ENCODE results near the gene MAPRE2.
A peak's percentile ranks its signal among the peaks of the same experiment; 100 is the strongest.
"Not testable (repeated sequence)": the region's sequence is repeated elsewhere in the genome, so short reads cannot be mapped to it uniquely, and the experiment has no call there.

The MAPRE2 gene

GRCh38 chr18:35127201-35127600 lies 86.0 kb downstream of the MAPRE2 start:
- no peak for DNase-seq

DNA sequence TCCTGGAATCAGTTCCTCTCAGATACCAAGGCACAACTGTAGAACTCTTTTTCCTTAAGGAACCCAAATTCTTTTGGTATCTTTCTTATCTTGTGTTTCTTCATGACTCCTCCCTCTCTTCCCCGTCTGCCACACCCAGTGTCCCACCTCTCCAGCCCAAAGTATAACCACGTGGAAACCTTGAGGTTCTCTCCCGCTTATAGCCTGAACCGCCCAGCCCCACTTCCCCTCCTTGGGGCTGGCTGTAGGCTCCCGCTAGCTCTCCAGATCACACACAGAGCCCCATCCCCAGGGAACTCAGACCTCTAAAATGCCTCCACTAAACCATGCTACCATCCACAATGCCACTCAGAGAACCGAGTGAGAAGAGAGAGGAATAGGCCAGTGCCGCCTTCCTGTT lies 87.5 kb downstream of the MAPRE2 start:
- DNase-seq = no peak

DNA sequence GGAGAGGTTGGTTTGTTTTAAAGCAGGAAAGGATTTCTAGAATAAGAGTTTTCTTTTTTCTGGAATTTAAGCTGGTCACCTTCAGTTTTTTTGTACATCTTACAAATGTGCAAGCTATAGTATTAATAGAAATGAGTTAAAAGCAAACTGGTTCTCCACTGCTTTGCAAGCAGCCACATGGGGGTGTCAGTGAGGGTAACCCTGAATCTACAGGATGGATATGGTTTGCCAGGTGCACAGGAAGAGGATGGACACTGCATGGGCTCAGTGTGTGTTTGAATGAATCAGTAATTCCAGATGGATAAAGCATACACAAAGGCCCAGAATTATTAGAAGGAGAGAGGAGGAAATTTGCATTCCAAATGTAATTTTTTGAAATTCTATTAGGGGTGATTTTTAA lies 89.0 kb downstream of the MAPRE2 start:
- DNase-seq = no peak

- no peak for DNase-seq
These were observed 90.3 kb downstream of the MAPRE2 start for GRCh38 chr18:35131387-35132020.

- no peak for DNase-seq
These were observed 91.0 kb downstream of the MAPRE2 start for GRCh38 chr18:35132021-35132902.

DNA sequence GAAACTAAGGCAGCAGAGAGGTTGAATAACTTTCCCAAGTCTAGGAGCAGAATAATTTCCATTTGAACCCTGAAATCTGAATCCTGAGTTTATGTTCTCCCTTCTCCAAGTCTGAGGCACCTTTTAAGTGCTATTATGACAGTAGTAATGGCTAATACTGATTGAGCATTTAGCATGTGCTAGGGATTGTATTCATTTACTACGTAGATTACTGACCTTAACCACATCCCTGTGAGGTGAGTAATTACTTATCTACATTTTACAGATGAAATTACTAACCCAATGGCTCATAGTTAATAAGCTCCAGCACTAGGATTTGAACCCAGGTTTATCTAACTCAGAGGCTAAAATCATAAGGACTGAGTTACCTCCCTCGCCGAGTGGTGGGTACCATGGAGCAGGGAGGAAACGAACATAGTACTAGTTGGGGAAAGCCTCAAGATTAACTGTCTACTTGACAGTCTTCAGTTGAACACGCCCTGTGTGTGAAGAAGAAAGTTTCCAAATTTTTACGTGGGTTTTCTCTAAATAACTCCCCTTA lies 93.0 kb downstream of the MAPRE2 start:
- no peak for DNase-seq

DNA sequence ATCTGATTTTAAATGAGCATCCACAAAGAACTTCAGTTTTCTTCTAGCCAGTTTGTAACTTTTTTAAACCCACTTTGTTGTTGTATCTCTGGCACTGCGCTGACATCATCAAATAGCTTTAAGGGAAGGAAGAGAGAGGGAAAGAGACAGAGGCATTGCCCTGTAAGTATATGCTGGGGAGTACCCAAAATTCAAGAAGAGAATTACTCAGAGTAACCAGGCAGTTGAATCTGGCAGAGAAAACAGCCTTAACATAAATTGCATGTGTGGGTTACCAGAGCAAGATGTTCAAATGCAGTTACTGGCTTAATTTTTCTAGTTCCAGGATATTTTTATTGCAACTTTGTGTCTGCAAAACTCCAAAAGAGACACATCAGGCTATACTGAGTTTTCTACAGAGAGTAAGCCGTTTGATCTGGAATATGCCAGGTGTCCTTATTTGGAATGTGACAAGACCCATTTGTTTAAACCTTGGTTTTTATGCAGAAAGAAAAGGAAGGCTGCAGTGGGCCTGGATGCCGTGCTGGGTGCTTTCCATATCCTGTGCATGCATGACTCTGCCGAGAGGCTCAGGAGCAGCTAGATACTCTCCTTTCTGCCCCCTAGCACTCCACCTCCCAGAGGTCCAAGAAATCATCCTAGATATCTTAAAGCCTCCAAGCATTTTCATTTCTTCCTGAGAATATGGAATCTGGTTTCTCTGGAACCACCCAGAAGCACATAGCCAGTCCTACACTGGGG lies 93.7 kb downstream of the MAPRE2 start:
- no peak for DNase-seq

DNA sequence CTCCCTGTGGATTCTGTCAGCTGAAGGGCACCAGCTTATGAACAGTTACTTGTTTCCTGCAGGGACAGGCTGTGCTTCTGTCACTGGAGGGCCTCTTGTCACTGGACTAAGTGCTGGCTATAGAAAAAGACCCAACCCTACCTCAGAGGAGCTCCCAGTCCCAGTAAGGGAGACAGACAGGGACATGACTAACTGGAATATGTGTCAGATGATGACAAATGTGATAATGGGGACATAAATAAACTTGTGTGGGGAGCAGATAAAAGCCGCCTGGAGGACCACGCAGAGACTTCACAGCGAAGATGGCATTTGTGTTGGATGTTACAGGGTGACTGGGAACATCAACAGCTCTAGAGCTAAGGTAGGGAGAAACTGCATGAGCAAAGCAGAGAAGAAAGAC lies 95.0 kb downstream of the MAPRE2 start:
- no peak for DNase-seq

GRCh38 chr18:35136885-35137284 lies 95.7 kb downstream of the MAPRE2 start:
- DNase-seq = no peak

- no peak for DNase-seq
These were observed 96.4 kb downstream of the MAPRE2 start for GRCh38 chr18:35137632-35138031.

GRCh38 chr18:35138773-35139172 lies 97.6 kb downstream of the MAPRE2 start:
- no peak for DNase-seq

DNA sequence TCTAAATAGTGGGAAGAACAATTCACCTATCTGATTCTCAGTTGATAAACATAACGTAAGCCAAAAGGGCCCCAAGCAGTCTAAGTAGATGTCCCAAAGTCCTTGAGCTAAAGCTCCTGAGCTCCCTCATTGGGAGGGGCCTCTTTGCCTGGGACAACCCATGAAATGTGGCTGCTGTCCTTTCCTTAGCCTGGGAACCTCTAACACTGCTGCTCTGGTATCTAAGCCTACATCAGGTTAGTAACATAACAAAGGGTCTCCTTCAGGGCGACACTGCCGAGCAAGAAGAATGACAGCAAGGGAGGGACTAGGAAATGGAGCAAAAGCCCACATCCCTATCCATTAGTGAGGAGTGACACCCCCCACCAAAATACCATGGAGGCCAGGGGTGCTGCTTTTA lies 98.3 kb downstream of the MAPRE2 start:
- DNase-seq = no peak

- DNase-seq = no peak
These were observed 99.9 kb downstream of the MAPRE2 start for GRCh38 chr18:35141077-35141476.

DNA sequence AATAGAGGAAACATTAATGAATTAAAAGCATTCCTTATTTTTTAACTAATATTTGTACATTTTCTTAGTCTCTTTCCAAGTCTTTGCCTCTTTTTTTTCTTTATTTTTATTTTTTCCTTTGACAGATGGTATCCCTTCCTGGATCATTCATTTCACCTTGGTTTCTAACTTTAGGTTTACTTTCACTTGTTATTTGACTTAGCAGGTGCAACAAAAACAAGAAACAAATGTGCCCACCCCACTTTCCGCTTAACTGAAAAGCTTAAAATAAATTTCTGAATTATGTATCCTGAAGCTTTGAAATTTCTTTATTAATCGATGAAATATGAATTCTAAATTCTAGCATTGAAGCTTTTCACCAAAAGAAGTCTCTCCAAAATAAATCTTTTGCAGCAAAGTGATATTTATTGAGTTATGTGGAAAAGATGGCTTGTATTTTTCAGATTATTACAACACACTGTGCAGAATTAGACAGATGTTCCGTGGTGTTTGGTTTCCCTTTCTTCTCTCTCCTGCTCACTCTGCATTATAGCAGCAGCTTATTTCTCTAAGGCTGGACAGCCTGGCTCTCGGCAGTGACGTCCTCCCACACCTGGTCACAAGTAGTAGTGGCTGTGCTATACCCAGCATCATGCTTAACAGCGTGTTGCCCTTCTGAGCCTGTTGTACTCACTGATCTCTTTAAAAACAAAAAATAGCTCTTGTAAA lies 100.5 kb downstream of the MAPRE2 start:
- no peak for DNase-seq

DNA sequence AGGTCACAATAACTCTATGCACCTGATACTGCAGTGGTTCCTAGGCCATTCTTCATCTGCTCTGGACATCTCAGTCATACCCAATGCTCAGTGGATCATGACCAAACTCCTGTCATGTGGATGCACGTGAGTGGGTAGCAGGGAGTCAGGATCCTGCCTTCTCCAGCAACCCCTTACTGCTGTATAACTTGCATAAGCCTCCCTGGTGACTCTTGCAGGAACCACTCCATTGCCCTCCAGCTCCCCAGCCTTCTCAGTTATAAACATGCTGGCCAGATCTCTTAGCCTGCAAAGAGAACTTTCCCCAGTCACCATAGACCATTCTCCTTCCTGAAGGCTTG lies 101.0 kb downstream of the MAPRE2 start:
- DNase-seq = no peak

DNA sequence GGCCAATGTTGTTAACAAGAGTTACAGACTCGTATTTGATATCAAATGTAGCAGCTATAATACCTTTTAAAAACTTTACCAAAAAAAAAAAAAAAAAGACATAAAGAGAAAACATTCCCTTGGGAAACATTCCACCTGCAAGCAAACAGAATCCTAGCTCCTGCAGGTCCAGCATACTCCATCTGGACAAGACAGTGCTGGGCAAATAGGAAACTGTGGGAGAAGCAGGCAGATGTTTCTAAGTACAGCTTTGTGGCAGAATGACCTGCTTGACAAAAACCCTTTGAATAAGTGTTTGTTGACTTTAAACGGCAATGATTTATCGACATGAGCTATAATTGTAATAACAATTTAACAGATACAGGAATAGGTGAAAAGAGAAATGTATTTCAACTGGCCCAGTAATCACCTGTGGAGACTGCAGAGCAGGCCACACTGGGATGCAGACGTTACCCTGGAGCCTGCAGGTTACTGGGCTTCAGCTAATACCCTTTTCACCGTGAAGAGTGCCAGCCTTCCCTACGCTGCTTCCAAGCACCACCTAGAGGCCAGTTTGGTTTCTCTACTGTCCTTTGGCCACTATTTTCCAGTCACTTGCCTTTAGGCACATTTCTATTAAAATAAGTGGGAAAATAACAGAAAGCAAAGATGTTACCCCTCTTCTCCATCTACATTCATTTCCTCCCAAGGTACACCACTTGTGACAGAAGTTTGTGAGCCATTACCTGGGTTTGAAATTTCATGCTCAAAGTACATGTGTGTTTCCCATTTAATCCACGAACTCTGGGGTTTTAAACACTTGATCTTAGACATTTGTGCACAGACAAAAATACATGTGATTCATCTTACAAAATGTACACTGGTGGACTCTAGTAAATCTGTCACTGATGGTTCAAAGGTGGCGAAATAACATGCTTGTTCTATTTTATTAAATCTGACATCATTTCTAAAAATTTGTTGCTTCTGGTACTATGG lies 102.7 kb downstream of the MAPRE2 start:
- peak; percentile 67 for DNase-seq

DNA sequence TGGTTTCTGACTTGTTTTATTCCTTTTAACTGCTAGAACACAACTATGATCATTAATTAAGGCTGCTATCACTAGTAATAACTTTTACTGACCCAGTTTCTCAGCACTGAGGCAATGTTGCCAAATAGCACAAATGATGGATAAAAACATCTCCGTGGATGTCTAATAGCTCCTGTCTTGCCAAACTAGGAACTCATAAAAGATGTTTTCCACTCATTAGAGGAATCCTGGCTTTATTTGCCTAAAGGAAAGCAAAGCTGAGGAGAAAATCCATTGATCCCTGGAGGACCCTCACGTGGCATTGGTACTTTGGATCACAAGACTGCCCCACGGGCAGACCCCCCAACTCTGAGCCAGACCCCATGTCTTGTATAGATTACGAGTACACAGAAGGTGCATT lies 103.5 kb downstream of the MAPRE2 start:
- DNase-seq = no peak

- not testable (repeated sequence) for DNase-seq
These were observed 109.0 kb downstream of the MAPRE2 start for GRCh38 chr18:35150195-35150594.

DNA sequence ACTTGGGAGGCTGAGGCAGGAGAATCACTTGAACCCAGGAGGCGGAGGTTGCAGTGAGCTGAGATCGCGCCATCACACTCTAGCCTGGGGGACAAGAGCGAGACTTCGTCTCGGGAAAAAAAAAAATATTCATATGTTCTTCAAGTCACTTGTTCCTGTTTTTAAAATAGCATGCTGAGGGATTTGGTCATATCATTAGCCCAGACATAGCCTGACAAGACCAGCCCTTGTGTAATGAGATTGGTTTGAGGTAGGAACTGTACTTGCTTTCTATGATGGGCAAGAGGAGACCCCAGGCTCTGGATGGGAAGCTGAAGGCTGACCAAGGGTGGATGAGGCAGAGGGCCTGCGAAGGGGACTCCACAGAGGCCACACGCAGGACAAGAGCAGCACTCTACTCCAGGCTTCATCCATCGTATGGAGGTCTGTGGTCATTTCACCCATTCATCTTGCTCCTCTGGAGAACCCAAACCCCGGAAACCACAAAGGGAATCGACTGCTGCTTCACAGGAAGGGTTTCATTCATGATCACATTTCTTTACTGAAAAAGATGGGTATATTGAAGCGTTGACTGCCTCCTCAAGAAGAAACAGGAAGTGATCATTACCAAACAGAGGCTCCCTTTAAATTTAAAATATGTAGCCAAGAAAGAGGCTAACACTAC lies 112.5 kb downstream of the MAPRE2 start:
- DNase-seq = no peak

GRCh38 chr18:35155398-35156117 lies 114.3 kb downstream of the MAPRE2 start:
- DNase-seq = no peak
